Tongue (tissue), 2 donors: ENCODE data around the gene ZCCHC17. TPM values are rescaled to one million over a fixed set of nuclear protein-coding genes. Genes with fewer than 3 reads are reported as not detected.
"Not testable (repeated sequence)": the region's sequence is repeated elsewhere in the genome, so short reads cannot be mapped to it uniquely, and the experiment has no call there.

Source experiments
- DNase-seq: peaks from one replicate; pipeline ENCODE4 v3.0.0-alpha.2; 2015
- total RNA-seq: library from RNA; depleted of rRNA; stranded (reverse); fragments of >200 nt; gene quantifications from one replicate; pipeline ENCODE4 v1.2.3, GENCODE V29; 2014

Gene ZCCHC17
- total RNA-seq, 1 donor from 2014 or later = 19.1 TPM

DNA sequence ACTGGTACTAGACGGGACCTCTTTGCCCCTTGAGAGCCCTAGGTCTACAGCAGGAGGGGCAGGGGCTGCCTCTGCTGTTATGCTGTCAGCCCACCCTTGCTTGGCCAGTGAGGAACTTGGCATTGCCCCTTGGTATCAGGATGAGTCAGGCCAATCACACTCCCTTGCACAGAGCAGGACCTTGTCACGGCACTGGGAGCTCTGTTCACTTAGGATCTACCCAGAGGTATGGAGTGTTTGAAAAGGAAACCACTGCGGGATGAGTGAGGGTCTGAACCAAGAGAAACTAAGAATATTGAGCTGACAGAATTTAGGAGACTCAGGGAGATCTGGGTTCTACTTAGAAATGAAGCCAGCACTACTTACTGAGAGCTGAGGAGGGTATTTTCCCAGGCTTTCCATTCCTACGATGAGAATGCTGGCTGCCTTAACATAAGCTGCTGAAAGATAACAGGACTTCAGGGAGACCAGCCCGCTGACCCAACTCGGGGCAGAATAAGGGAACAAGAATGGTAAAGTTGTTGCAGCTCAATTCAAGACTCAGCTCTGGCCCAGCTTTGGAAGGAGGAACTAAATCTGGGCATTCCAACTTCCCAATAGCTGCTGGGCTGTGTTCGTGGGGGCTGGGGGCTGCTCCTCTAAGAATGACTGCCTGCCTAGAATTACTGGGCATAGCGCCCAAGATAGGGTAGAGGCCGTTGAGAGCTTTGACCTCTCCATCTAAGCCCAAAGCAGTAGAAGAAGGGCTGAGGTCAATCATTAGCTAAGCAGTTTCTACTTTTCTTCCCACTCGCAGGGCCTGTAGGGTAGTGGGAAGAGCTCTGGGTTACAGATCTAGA is 74.5 kb downstream of the ZCCHC17 start:
- no peak for DNase-seq

DNA sequence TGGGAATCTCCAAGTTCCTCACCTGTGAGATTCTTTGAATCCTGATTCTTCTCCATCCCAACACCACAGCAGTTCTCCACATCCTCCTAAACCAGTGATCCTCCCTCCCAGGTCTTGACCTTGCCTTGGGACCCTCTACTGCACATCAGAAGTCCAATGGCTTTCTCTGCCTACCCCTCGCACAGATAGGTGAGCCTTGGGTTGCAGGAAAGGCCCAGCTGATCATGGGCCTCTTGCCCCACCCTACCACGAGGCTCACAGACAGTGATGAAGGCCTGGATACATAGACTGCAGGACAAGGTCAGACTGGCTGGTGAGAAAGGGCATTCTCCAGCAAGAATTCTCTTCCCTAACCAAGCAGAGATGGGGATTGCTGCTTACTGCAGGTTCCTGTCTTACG is 75.2 kb downstream of the ZCCHC17 start:
- DNase-seq = no peak

DNA sequence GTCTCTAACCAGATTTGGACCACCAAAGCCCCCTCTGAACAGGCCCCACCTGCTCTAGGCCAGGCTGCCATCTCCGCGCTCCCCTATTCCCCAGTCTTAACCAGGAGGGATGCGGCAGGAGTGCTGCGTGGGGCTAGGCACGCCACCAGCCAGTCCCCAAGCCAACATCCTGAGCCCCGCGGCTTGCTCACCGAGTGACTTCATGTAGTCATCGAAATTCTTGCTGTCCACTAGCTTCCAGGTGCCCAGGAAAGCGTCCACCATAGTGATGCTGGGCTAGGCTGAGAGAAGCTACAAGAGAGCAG is 75.9 kb downstream of the ZCCHC17 start:
- no peak for DNase-seq

DNA sequence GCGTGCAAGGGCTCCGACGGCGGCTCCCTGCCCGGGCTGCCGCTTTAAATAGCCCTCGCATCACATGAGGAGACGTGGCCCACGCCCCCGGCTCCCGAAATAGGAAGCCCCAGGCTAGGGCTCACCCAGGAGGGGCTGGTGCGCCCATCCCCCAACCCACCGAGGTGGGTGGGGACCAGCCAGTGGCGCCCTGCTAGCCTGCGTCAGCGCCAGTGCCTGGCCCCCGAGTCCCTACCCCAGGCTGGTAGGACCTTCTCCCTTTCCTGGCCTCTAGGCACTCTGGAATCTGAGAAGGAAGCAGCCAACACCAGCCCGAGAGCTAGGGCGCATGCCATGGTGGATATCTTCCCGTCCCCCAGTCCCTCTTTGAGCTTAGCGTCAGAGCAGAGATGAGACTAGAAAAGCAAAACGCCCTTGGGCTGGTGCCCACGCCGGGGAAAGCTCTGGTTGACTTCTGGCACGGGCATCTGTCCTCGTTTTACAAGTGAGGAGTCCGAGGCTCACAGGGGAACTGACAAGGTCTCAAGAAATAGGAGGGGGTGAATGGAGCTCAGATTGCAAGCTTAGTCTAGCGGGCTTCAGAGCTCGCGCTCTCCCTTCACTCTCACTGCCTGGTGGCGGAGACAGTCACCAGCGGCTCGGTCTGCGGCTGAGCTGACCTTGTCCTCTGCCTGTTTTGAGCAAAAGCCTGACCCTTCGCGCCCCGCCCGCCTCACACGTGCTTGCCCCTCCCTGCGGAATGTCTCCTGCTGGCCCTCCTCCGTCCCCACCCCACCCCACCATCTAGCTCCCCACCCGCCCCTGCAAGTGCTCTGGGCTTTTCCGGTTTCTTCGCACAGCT is 76.4 kb downstream of the ZCCHC17 start, which contains the start of gene FABP3:
TSS of gene FABP3 (minus strand) at position 21 of the 841 bp plus-strand sequence. CDS start 62 bp downstream, outside the sequence.
- DNase-seq = peak; percentile 92

DNA sequence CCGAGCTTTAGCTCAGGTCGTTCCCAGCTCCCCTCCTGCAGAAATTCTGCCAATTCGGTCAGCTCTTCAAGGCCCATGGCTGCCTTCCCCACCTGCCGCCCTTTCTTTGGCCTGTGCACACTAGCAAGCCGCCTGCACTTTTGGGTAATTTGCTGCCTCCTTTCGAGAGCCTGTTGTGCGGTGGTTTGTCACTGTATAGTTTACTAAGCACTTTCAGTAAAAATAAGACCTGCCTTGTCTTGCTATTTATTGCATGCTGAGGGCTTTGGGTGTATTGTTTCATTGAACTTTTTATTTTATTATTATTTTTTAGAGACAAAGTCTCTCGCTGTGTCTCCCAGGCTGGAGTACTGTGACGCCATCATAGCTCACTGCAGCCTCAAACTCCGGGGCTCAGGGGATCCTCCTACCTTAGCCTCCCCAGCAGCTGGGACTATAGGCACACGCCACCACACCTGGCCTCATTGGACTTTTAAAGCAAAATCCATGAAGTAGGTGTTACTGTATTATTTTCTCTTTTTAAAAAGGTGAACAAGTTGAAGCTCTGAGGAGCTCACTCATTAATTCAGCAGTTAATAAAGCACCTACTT is 77.2 kb downstream of the ZCCHC17 start:
- no peak for DNase-seq

DNA sequence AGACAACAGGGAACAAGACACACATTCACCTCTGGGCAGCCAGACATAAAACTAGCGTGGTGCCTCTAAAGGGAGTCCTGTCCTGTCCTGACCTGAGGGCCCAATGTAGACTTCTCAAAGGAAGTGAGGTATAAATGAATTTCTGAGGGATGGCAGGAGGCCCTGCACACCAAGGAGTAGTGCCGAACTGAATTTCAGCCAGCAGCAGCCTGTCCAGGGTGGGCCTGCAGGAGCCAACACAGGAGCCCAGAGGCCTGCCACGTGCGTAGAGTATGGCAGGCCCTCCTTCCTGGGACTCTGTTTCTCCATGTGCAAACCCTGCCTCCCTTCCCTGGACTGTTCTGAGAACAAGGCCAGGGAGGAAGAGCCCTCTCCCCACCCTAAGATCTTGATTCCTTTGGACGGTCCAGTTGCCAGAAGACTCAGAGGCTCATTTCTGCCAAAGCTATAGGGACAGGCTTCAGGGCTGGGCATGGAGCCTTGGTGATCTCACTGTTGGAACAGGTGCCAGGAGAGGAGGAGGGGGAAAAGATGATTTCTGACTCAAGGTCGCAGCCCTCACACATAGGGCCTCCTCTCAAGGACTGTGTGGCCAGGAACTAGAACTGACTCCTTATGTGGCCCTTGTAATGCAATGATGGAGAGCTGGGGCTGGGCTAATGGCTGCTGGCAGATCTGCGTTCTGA is 77.8 kb downstream of the ZCCHC17 start:
- peak; percentile 88 for DNase-seq

DNA sequence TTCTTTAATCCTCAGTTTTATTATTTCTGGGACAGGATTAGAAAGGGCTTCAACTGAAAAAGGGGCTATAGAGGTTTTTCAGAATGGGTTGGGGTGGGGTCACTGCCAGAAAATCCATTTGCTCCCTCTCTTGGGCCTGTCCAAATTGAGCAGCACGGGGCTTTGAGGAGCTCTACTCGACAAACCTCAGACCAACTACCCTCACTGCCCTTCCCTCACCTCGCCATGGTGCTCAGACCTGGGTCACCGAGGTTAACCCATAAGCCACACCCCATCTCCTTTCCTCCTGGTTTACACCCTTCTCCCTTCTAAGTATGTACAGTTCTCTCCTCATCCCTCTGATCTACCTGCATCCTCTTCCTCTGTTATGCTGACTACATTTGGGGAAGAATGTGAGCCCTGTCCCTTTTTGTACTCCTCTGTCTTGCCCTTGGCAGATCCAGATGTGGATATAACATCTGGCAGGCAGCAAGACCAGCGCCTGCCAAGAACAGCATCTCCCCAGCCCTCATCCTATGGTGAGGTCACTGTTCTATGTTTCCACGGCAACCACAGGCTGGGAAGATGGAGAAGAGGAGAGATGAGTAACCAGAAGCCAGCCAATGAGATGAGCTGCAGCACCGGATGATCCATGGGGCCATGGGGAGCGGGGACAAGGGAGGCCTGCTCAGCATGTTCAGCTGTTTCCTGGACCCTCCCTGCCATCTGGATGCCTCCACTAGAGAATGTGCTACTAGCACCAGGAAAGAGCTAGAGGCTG is 79.7 kb downstream of the ZCCHC17 start:
- DNase-seq = peak; percentile 93

DNA sequence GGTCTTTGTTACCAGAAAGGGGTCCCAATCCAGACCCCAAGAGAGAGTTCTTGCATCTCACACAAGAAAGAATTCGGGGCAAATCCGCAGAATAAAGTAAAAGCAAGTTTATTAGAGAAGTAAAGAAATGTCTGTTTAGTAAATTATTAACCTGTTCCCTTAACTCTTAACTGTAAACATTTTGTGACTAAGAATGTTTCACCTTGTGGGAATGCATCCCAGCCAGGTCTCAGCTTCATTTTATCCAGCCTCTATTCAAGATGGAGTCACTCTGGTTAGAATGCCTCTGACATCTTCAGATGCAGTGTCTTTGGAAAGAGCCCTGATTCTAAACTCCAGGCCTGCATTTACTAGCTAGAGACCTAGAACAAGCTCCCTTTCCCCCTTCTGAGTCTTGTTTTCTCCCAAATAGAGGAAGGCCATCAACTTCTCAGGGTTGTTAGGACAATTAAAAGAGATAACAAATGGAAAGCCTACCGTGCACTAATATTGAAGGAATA is 80.6 kb downstream of the ZCCHC17 start:
- DNase-seq = no peak

DNA sequence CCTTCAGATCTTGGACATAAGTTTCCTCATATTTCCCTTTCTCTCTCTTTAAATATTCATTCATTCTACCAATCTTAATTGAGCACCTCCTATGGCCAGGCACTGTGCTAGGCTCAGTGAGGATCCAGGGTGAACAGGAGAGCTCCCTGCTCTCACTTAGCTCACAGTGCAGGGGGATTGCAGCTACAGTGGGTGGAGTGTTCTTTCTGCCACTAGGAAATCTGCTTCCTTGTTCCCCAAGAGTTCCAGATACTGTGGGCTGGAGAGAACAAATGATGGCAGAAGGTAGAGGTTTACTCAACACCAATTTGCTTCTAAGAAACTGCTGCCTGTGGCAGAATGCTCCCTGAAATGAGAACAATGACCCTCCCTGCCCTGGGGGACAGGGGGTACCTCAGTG is 81.2 kb downstream of the ZCCHC17 start:
- DNase-seq = no peak

DNA sequence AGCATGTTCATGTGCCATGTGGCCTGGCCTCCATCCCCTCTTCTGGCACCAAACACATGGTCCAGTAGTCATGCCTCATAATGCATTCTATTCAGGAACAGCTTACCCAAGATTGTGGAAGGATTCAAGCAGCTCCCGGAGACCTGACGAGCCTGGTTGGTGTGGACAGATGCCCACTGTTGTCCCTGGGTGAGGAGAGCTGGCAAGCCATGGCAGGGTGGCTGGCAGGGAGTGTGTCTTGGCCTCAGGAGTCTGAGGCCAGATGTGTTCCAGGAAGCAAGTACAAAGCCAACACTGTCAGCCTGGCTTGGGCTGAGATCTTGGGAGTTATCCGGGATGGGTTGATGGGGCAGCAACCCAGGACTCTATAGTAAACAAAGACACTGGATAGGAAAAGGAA is 83.3 kb downstream of the ZCCHC17 start:
- DNase-seq = no peak

DNA sequence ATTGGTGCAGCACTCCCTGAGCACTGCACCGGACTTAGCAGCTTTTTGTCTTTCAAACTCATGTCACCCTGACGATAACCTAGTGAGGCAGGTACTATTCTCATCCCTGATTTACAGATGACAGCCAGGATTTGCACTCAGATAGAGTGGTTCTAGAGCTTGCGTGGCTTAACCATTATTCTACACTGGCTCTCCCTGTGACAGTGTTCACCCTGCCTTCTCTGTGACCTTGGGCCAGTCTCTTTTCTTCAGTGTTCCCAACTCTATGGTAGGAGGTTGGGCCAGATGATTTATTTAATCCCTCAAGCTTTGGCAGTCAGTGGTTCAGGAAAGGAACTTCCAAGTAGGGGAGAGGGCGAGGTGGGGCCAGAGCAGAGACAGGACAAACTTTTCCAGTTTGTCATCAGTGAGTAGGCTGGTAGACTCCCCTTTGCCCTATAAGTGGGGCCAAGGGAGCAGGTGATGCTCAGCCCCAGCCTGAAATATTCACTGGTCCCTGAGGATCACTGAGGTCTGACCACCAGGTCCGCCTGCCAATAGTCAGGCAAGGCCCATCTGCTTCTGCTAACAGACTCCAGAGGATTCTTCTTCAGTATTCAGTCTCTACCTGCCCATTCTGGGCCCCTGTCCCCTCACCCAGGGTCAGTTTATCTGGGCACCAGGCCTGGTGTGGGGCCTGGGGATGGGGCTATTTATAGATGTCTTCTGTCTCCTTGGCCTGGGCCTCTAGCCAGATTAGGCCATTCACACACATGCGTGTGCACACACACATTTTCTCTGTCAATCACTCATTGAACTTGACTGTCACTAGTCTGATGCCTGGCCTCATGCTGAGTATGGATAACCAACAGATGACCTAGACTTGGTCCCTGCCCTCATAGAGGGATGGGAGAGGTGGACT is 84.8 kb downstream of the ZCCHC17 start:
- DNase-seq = peak; percentile 47

DNA sequence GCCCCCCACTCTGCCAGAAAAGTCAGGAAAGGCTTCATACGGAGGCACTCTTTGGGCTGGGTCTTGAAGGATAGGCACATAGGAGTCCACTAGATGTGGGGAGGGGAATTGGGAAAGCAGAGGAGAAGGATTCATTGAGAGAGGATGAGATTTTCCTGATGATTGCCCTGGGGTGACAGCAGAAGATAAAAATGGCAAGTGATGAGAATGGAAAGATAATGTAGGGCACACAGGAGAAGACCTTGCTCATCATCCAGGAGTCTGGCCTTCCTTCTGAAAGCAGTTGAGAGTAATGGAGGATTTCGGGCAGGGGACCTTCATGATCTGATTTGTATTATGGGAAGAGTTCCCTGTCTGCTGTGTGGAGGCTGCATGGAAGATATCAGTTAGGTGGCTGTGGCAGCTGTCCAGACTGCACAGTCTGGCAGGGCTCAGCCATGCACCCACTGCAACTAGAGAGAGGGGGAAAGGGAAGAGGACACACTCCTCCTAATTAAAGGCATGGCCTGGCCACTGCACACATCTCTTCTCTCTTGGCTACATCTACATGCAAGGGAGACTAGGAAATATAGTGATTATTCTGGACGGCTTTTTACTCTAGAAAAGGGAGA is 85.7 kb downstream of the ZCCHC17 start:
- DNase-seq = no peak

DNA sequence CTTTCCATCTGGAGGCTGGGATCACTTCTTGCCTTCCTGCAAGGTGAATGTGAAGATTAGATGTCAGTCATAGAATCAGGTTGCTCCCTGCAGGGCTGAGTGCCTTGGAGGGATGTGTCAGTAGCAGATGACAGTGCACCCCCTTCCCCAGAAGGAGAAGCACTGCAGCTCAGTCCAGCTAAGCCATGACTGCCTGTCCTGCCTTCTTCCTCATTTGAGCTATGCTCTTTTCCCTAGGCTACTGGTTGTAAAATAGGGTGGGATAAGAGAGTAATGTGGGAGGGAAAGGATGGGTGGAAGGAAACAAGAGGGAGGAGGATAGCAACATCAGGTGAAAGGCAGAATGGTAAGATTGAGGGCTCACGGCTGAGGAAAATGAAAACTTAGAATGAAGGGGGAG is 87.1 kb downstream of the ZCCHC17 start:
- DNase-seq = no peak

DNA sequence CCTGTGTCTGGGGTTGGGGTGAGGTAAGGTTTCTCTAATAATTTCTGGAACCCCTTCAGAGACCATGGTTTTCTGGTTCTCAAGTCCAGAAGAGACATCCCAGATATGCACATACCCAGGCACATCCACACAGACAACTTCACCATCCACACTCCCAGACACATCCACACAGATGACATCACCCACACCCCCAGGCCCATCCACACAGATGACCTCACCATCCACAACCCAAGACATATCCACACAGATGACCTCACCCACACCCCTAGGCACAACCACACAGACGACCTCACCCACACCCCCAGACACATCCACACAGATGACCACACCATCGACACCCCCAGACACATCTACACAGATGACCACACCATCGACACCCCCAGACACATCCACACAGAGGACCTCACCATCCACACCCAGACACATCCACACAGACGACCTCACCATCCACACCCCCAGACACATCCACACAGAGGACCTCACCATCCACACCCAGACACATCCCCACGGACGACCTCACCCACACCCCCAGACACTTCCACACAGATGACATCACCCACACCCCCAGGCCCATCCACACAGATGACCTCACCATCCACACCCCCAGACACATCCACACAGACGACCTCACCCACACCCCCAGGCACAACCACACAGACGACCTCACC is 89.9 kb downstream of the ZCCHC17 start:
- DNase-seq = not testable (repeated sequence)

DNA sequence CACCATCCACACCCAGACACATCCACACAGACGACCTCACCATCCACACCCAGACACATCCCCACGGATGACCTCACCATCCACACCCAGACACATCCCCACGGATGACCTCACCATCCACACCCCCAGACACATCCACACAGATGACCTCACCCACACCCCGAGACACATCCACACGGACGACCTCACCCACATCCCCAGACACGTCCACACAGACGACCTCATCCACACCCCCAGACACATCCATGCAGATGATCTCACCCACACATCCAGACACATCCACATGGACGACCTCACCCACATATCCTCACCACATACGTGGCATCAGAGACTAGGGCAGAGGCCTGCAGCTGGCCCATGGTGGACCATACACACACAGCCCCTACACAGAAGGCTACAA is 90.8 kb downstream of the ZCCHC17 start:
- DNase-seq = no peak

DNA sequence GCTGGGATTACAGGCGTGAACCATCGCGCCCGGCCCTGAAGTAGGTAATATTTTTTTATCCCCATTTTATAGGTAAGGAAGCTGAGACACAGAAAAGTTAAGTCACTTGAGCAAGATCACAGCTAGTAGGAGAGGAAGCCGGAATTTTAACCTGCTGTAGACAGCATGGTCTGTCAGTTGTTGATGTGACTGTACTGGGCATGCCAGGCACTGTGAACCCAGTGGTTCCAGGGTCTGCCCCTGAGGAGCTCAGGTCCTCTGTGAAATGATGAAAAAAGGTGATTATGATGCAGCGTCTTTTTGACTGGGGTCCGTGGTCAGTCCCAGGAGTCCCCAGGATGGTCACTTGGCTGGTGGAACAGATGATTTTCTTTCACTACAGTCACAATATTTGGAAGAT is 92.8 kb downstream of the ZCCHC17 start:
- no peak for DNase-seq

DNA sequence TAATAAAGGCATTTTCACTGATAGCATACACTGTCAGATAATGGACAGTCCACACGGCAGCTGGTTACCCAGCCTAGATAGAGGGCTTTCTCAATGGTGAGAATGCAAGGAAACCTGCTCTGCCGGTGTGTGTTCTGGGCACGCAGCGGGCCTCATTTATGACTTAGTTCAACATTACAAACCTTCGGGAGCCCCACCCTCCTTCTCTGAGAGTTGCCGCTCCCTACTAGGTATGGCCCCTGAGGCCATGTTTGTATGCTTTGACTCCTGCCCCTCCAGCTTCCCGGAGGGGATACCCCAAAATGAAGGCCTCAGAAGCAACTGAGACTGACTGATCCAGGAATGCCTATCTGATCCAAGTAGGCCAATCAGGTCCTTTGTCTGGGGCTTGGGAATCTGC is 93.2 kb downstream of the ZCCHC17 start:
- peak; percentile 48 for DNase-seq

DNA sequence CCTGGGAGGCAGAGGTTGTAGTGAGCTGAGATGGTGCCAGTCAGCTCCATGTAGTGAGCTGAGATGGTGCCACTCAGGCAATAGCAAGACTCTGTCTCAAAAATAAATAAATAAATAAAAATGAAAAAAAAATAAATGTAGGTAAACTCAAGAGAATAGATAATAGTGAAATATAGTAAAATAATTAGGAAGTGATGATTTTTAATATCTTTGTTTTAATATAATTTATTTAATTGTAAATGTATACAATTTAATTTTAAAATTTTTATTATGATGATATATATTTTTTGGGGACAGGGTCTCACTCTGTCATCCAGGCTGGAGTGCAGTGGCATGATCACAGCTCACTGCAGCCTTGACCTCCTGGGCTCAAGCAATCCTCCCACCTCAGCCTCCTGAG is 96.6 kb downstream of the ZCCHC17 start:
- no peak for DNase-seq

DNA sequence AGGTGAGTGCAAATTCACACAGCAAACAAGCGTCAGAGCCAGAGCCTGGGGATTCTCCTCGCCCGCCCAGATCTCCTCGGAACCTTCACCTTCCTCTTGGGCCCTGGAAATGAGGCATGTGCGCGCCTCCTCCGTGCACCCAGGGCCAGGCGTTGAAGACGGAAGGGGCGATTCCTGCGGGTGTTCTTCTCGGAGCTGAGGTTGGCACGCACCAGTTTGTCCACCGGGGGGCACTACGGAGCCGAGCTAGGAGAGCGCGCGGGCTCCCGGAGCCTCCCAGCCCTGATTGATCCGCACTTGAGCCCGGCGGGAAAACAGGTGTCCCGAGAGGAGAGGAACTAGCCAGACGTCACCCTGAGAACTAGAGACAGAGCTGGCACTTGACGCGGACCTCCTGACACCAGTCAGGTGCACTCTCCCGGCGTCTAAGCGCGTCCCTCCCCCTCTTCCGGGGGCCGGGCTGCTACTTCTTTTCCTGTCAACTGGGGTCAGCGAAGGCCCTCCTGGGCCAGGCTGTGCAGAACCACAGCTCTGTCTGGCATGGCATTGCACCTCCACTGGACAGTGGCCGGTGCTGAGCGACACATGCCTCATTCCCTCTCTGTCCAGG is 97.9 kb downstream of the ZCCHC17 start:
- peak; percentile 95 for DNase-seq
